H9 (cell line): ENCODE results near the gene RANBP17. TPM values are rescaled to one million over a fixed set of nuclear protein-coding genes. Genes with fewer than 3 reads are reported as not detected.

ENCODE experiments used
- DNase-seq: peaks from one replicate; pipeline ENCODE4 v3.0.0-alpha.2; 2017
- H2AFZ ChIP-seq: one replicate; pipeline ENCODE4 v1.6.1; 2013; ENCODE audit warnings: mild to moderate bottlenecking, low read length, control low read depth, moderate library complexity
- H2AK5ac ChIP-seq: 2 replicates; pipeline ENCODE4 v1.6.1; 2013; ENCODE audit warnings: low read length, control low read depth, mixed read lengths; ENCODE audit not compliant: insufficient read length
- H2BK120ac ChIP-seq: one replicate; pipeline ENCODE4 v1.6.1; 2013; ENCODE audit warnings: low read depth, mild to moderate bottlenecking, low read length, control low read depth, inconsistent platforms; ENCODE audit not compliant: poor library complexity, severe bottlenecking
- H2BK12ac ChIP-seq: 2 replicates; pipeline ENCODE4 v1.6.1; 2013; ENCODE audit warnings: low read length, control low read depth, mixed read lengths, low read depth; ENCODE audit not compliant: insufficient read length
- H2BK15ac ChIP-seq: 2 replicates; pipeline ENCODE4 v1.6.1; 2013; ENCODE audit warnings: low read depth, low read length, control low read depth
- H2BK20ac ChIP-seq: one replicate; pipeline ENCODE4 v1.6.1; 2013; ENCODE audit warnings: low read depth, mild to moderate bottlenecking, low read length, control low read depth, inconsistent platforms; ENCODE audit not compliant: poor library complexity, severe bottlenecking
- H2BK5ac ChIP-seq: 2 replicates; pipeline ENCODE4 v1.6.1; 2013; ENCODE audit warnings: low read length, control low read depth, mixed read lengths; ENCODE audit not compliant: insufficient read length
- H3K14ac ChIP-seq: 2 replicates; pipeline ENCODE4 v1.6.1; 2013; ENCODE audit warnings: low read length, control low read depth; ENCODE audit not compliant: insufficient read depth
- H3K18ac ChIP-seq: 2 replicates; pipeline ENCODE4 v1.6.1; 2013; ENCODE audit warnings: low read depth, mild to moderate bottlenecking, mixed read lengths, low read length, control low read depth; ENCODE audit not compliant: insufficient read length
- H3K23ac ChIP-seq: 2 replicates; pipeline ENCODE4 v1.6.1; 2013; ENCODE audit warnings: low read length, control low read depth, mixed read lengths, low read depth; ENCODE audit not compliant: insufficient read length
- H3K23me2 ChIP-seq: 2 replicates; pipeline ENCODE4 v1.6.1; 2013; ENCODE audit warnings: low read depth, mild to moderate bottlenecking, mixed read lengths, low read length, control low read depth; ENCODE audit not compliant: insufficient read length, poor library complexity, severe bottlenecking
- H3K27ac ChIP-seq: 2 replicates; pipeline ENCODE4 v1.5.1; 2013; ENCODE audit warnings: low read length, control low read depth, mixed read lengths, low read depth; ENCODE audit not compliant: insufficient read length
- H3K27me3 ChIP-seq: 2 replicates; pipeline ENCODE4 v1.6.1; 2013; ENCODE audit warnings: low read length, control low read depth, inconsistent platforms; ENCODE audit not compliant: insufficient read depth
- H3K4ac ChIP-seq: 2 replicates; pipeline ENCODE4 v1.6.1; 2013; ENCODE audit warnings: low read depth, mild to moderate bottlenecking, control low read depth, inconsistent platforms, low read length, moderate library complexity
- H3K4me1 ChIP-seq: 2 replicates; pipeline ENCODE4 v1.6.1; 2013; ENCODE audit warnings: low read length, control low read depth, inconsistent platforms; ENCODE audit not compliant: insufficient read depth
- H3K4me2 ChIP-seq: 2 replicates; pipeline ENCODE4 v1.6.1; 2013; ENCODE audit warnings: low read length, control low read depth, mixed read lengths; ENCODE audit not compliant: insufficient read length, insufficient read depth
- H3K56ac ChIP-seq: 2 replicates; pipeline ENCODE4 v1.6.1; 2013; ENCODE audit warnings: low read depth, mild to moderate bottlenecking, mixed read lengths, low read length, control low read depth; ENCODE audit not compliant: insufficient read length
- H3K79me1 ChIP-seq: 2 replicates; pipeline ENCODE4 v1.6.1; 2013; ENCODE audit warnings: low read depth, mild to moderate bottlenecking, moderate library complexity, low read length, control low read depth, inconsistent platforms; ENCODE audit not compliant: insufficient read depth, poor library complexity, severe bottlenecking
- H3K79me2 ChIP-seq: 2 replicates; pipeline ENCODE4 v1.6.1; 2013; ENCODE audit warnings: low read length, control low read depth, inconsistent platforms; ENCODE audit not compliant: insufficient read depth
- H3K9ac ChIP-seq: 2 replicates; pipeline ENCODE4 v1.6.1; 2013; ENCODE audit warnings: low read length, control low read depth, mixed read lengths; ENCODE audit not compliant: insufficient read length; ENCODE audit errors: extremely low read depth
- H3K9me3 ChIP-seq: one replicate; pipeline ENCODE4 v1.6.1; 2013; ENCODE audit warnings: low read depth, low read length, inconsistent platforms; ENCODE audit not compliant: control insufficient read depth
- H3T11ph ChIP-seq: one replicate; pipeline ENCODE4 v1.6.1; 2013; ENCODE audit warnings: mild to moderate bottlenecking, low read length, control low read depth, inconsistent platforms
- H4K20me1 ChIP-seq: one replicate; pipeline ENCODE4 v1.6.1; 2013; ENCODE audit not compliant: control insufficient read depth, insufficient read length, insufficient read depth
- H4K5ac ChIP-seq: 2 replicates; pipeline ENCODE4 v1.6.1; 2013; ENCODE audit warnings: low read depth, mild to moderate bottlenecking, mixed read lengths, low read length, control low read depth; ENCODE audit not compliant: insufficient read length
- H4K8ac ChIP-seq: replicated peaks from 2 replicates; pipeline ENCODE4 v1.6.1; 2013; ENCODE audit warnings: low read length, control low read depth, mixed read lengths, low read depth; ENCODE audit not compliant: insufficient read length
- H4K91ac ChIP-seq: 2 replicates; pipeline ENCODE4 v1.6.1; 2013; ENCODE audit warnings: low read depth, mild to moderate bottlenecking, moderate library complexity, mixed read lengths, low read length, control low read depth; ENCODE audit not compliant: insufficient read length
- H3K27ac Mint-ChIP-seq, 3 experiments: 2 replicates in 2 of 3; 3 replicates in 1 of 3; pipeline ENCODE4 v1.8.0; 2020 to 2021; ENCODE audit warnings: mixed read lengths in 3 of 3, mild to moderate bottlenecking in 1 of 3, moderate library complexity in 1 of 3
- H3K27me3 Mint-ChIP-seq: 2 replicates; pipeline ENCODE4 v1.8.0; 2021; ENCODE audit warnings: low read depth, mild to moderate bottlenecking, moderate library complexity, mixed read lengths
- H3K36me3 Mint-ChIP-seq, 3 experiments: 2 replicates in 2 of 3; 3 replicates in 1 of 3; pipeline ENCODE4 v1.8.0; 2020 to 2021; ENCODE audit warnings: low read depth in 3 of 3, mixed read lengths in 3 of 3; ENCODE audit not compliant: insufficient read depth in 1 of 3
- H3K4me1 Mint-ChIP-seq, 2 experiments: 2 replicates each; pipeline ENCODE4 v1.8.0; 2020; ENCODE audit warnings: mixed read lengths in 2 of 2
- H3K4me3 Mint-ChIP-seq, 2 experiments: 2 replicates in 1 of 2; 3 replicates in 1 of 2; pipeline ENCODE4 v1.8.0; 2020 to 2021; ENCODE audit warnings: mild to moderate bottlenecking in 2 of 2, mixed read lengths in 2 of 2, moderate library complexity in 1 of 2
- H3K9me3 Mint-ChIP-seq, 2 experiments: 2 replicates in 1 of 2; 3 replicates in 1 of 2; pipeline ENCODE4 v1.8.0; 2020; ENCODE audit warnings: mild to moderate bottlenecking in 2 of 2, mixed read lengths in 2 of 2, moderate library complexity in 1 of 2
- WGBS: extraction: QIAGEN DNeasy Blood & Tissue Kit; methylation state at CpG from one replicate; pipeline ENCODE4 v1.1.7; 2013; ENCODE audit warnings: missing lambda C conversion rate, low lambda C conversion rate, mixed read lengths; ENCODE audit not compliant: insufficient read length; ENCODE audit errors: extremely low coverage; 5-methylcytosine and 5-hydroxymethylcytosine counted together
- total RNA-seq: library from RNA; stranded (reverse); gene quantifications from 2 replicates; pipeline ENCODE4 v1.2.1, GENCODE V29; 2021
- TF ChIP-seq, protein P1 (sequence below): fragments of 200-600 bp; sonication (generic); conservative IDR thresholded peaks from 3 replicates; pipeline ENCODE4 v1.8.0; 2021; ENCODE audit warnings: antibody characterized with exemption, mild to moderate bottlenecking

Gene RANBP17
- total RNA-seq, 1 experiment from 2014 or later = 16.5 TPM

- peak overlapping the region in 1 of 3 experiments; percentile 79; a peak in 1 of 7 replicates for H3K27ac Mint-ChIP-seq
- Histone ChIP-seq H3K9me3 (no peaks in the 10 kb centered on the region), H3K4ac (no peak overlapping the region), H2BK20ac (no peak overlapping the region), H4K91ac (no peak overlapping the region), H2BK15ac (no peak overlapping the region), H3K4me1 (no peaks in the 10 kb centered on the region), H3K79me2 (no peaks in the 10 kb centered on the region), H4K20me1 (no peaks in the 10 kb centered on the region), H3K4me2 (no peak overlapping the region), H3T11ph (no peak overlapping the region), H2BK120ac (no peak overlapping the region), H2BK5ac (no peak overlapping the region), H3K18ac (no peak overlapping the region), H3K14ac (no peak overlapping the region), H3K23ac (no peak overlapping the region), H2AFZ (no peak overlapping the region), H3K56ac (no peak overlapping the region), H4K8ac (no peak overlapping the region), H3K9ac (no peak overlapping the region), H3K23me2 (no peaks in the 10 kb centered on the region), H3K27me3 (no peaks in the 10 kb centered on the region), H3K79me1 (no peaks in the 10 kb centered on the region), H4K5ac (no peak overlapping the region), H2BK12ac (no peak overlapping the region), H3K27ac (no peak overlapping the region), H2AK5ac (no peak overlapping the region)
- no peaks in the 10 kb centered on the region for H3K9me3 Mint-ChIP-seq
- TF ChIP-seq, protein P1, sequence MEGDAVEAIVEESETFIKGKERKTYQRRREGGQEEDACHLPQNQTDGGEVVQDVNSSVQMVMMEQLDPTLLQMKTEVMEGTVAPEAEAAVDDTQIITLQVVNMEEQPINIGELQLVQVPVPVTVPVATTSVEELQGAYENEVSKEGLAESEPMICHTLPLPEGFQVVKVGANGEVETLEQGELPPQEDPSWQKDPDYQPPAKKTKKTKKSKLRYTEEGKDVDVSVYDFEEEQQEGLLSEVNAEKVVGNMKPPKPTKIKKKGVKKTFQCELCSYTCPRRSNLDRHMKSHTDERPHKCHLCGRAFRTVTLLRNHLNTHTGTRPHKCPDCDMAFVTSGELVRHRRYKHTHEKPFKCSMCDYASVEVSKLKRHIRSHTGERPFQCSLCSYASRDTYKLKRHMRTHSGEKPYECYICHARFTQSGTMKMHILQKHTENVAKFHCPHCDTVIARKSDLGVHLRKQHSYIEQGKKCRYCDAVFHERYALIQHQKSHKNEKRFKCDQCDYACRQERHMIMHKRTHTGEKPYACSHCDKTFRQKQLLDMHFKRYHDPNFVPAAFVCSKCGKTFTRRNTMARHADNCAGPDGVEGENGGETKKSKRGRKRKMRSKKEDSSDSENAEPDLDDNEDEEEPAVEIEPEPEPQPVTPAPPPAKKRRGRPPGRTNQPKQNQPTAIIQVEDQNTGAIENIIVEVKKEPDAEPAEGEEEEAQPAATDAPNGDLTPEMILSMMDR = no peak
- no CpG with 5 or more reads among the region's 7 CpGs for WGBS
- H3K4me1 Mint-ChIP-seq = no peaks in the 10 kb centered on the region
- peaks cover 10% of the 10 kb centered on the region for H3K27me3 Mint-ChIP-seq
- H3K4me3 Mint-ChIP-seq = no peak overlapping the region
- no peaks in the 10 kb centered on the region; a peak in 1 of 7 replicates for H3K36me3 Mint-ChIP-seq
- no peak for DNase-seq
Measured at GRCh38 chr5:171283753-171284152, 421.9 kb downstream of the RANBP17 start.
